ENCODE data around the gene NOL4L.
A peak's percentile ranks its signal among the peaks of the same experiment; 100 is the strongest.
"Not testable (repeated sequence)": the region's sequence is repeated elsewhere in the genome, so short reads cannot be mapped to it uniquely, and the experiment has no call there.

Gene NOL4L

DNA sequence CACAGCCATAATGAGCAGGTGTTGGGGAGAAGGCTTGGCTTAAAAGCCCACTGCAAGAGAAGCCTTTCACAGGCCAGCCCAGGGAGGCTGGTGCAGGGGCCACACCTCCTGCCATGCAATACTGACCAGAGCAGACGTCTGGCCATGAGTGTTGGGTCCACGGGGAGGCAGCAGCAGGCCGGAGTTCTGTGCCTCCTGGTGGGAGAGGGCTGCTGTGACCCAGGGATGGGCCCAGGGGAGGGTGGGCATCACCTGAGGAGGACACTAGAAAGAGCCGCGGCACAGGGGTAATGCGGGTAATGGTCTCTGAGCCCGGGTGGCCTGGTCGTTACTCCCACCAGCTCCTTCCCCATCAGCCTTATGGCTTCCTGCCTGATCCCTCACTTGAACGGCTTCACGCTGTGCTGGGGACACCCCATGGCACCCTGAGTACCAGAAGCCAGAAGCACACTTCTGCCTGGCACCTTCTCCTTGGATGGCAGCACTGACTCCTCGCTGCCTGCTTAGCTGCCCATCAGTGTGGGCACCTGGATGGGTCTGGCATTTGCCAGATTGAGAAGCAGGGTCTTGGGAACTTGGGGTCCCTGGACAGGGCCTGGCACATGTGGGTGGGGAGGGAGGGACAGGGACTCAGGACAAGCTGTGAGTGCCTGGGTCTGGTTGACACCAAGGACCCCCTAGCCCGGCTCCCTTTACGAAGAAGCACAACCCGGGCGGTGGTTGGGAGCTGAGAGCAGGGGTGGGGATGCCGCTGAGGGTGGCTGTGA lies 118.2 kb downstream of the NOL4L start:
- no peak for TF ChIP-seq JUND (IDR thresholded peaks at IDR 0.05; ENCODE audit: low read depth)
- DNase-seq (ENCODE audit: low read depth in 1 of 2, low spot score in 1 of 2): no peak
- in situ Hi-C loops (cut with HindIII; ENCODE audit: low pct_unique_long_range_greater_than_20kb, low sequenced_read_pairs): no loop called here

GRCh38 chr20:32465901-32466675 lies 119.0 kb downstream of the NOL4L start:
- DNase-seq (ENCODE audit: low read depth in 1 of 2, low spot score in 1 of 2); in situ Hi-C loops (cut with HindIII; ENCODE audit: low pct_unique_long_range_greater_than_20kb, low sequenced_read_pairs): not testable (repeated sequence)

- DNase-seq (ENCODE audit: low read depth in 1 of 2, low spot score in 1 of 2): no peak
- no peak for TF ChIP-seq JUND (IDR thresholded peaks at IDR 0.05; ENCODE audit: low read depth)
- in situ Hi-C loops (cut with HindIII; ENCODE audit: low pct_unique_long_range_greater_than_20kb, low sequenced_read_pairs): no loop called here
Observed at GRCh38 chr20:32465092-32465900, 119.8 kb downstream of the NOL4L start.

DNA sequence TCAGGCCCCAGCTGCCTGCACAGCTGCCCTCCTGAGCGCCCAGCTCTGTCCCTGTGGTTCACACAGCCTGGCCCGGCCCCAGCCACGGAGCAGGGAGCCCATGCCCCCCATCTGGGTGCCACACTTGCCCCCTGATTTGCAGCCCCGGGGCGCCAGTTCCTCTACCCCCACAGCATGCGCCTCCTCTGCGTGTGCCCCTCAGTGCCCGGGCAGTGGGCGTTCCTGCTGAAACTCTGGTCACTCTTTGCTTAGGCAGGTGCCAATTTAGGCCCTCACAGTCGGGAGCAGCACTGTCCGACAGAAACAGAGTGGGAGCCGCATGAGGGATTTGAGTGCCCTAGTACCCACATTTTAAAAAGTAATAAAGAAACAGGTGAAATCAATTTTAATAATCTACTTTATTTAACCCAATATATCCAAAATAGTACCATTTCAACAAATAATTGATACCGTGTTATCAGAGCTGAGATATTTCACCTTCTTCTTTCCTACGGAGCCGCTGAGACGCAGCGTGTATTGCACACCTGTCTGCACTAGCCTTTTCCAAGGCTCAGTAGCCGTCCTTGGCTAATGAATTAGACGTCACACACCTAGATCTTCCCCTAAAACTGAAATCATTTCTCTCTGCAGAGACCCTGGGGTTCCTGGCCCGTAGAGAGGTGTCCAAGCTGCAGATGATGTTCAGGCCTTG lies 120.6 kb downstream of the NOL4L start:
- in situ Hi-C loops (cut with HindIII; ENCODE audit: low pct_unique_long_range_greater_than_20kb, low sequenced_read_pairs): no loop called here

GRCh38 chr20:32463642-32464400 lies 121.3 kb downstream of the NOL4L start:
- in situ Hi-C loops (cut with HindIII; ENCODE audit: low pct_unique_long_range_greater_than_20kb, low sequenced_read_pairs): no loop called here
- no peak for DNase-seq (ENCODE audit: low read depth in 1 of 2, low spot score in 1 of 2)
- no peak for TF ChIP-seq JUND (IDR thresholded peaks at IDR 0.05; ENCODE audit: low read depth)

More for the DNA sequence above, 120.6 kb downstream of the NOL4L start:
- no peak for DNase-seq (ENCODE audit: low read depth in 1 of 2, low spot score in 1 of 2)
- no peak for TF ChIP-seq JUND (IDR thresholded peaks at IDR 0.05; ENCODE audit: low read depth)

- no peak for TF ChIP-seq JUND (IDR thresholded peaks at IDR 0.05; ENCODE audit: low read depth)
- in situ Hi-C loops (cut with HindIII; ENCODE audit: low pct_unique_long_range_greater_than_20kb, low sequenced_read_pairs): no loop called here
- no peak for DNase-seq (ENCODE audit: low read depth in 1 of 2, low spot score in 1 of 2)
Observed at GRCh38 chr20:32462900-32463641, 122.1 kb downstream of the NOL4L start.

DNA sequence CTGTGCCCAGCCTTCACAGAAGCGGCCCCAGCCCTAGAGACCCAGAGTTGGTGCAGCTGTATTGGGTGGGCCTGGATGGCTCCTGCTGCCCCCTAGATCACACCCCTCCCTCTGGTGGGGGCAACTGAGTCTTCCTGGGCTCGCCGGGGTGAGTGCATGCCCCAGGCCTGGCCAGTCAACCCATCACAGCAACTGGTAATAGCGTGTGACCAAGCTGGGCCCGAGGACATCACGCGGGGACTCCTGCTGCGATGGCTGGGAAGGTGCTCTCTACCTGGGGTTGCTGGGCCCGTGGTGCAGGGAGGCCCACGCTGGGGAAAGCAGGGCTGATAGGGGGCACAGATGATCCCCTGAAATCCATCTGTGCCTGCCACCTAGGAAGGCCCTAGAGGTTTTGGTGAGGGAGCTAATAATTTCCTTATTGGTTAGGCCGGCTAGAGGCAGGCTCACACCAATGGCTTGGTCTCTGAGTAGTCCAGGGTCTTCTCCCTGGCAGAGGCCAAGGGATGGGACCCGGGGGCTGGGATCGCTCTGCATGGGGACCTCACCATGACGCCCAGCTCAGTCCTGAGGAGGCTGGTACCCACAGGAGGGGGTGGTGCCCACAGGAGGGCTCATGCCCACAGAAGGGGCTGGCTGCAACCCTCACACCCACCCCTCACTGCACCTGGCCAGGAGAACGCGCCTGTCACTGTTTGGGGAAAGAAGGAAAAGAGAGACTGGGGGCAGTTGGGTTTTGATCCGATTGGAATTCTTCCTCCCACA lies 123.1 kb downstream of the NOL4L start:
- DNase-seq (ENCODE audit: low read depth in 1 of 2, low spot score in 1 of 2): no peak
- no peak for TF ChIP-seq JUND (IDR thresholded peaks at IDR 0.05; ENCODE audit: low read depth)
- in situ Hi-C loops (cut with HindIII; ENCODE audit: low pct_unique_long_range_greater_than_20kb, low sequenced_read_pairs): no loop called here

GRCh38 chr20:32460683-32461320 lies 124.3 kb downstream of the NOL4L start:
- in situ Hi-C loops (cut with HindIII; ENCODE audit: low pct_unique_long_range_greater_than_20kb, low sequenced_read_pairs): no loop called here
- no peak for DNase-seq (ENCODE audit: low read depth in 1 of 2, low spot score in 1 of 2)
- TF ChIP-seq JUND (IDR thresholded peaks at IDR 0.05; ENCODE audit: low read depth): no peak

GRCh38 chr20:32460231-32460630 lies 124.9 kb downstream of the NOL4L start:
- in situ Hi-C loops (cut with HindIII; ENCODE audit: low pct_unique_long_range_greater_than_20kb, low sequenced_read_pairs): no loop called here
- no peak for DNase-seq (ENCODE audit: low read depth in 1 of 2, low spot score in 1 of 2)
- TF ChIP-seq JUND (IDR thresholded peaks at IDR 0.05; ENCODE audit: low read depth): no peak

DNA sequence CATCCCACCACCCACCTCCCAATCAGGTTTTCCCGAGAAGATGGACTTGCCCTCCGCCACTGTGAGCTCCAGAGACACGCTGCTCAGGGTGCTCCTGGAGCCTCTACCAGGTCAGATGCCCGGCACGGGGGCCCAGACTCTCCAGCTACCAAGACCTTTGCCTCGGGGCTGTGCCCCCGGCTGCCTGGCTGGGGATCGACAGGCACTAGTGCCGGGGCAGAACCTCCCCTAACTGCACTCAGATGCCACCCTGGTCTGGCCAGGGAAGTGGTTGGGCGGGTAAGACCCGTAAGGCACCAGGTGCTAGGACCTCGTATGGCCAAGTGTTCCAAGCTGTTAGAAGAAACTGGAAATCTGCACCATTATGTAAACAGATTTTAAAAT lies 126.3 kb downstream of the NOL4L start:
- no peak for TF ChIP-seq JUND (IDR thresholded peaks at IDR 0.05; ENCODE audit: low read depth)
- DNase-seq (ENCODE audit: low read depth in 1 of 2, low spot score in 1 of 2): peak in 1 of 2 experiments; percentile 46
- in situ Hi-C loops (cut with HindIII; ENCODE audit: low pct_unique_long_range_greater_than_20kb, low sequenced_read_pairs): no loop called here

Measured in T47D (cell line).